Measurements from ENCODE around the gene KRT14.

GRCh38 chr17:41617698-41618097 lies 31.0 kb upstream of the KRT14 start:
- TF ChIP-seq, protein P1, sequence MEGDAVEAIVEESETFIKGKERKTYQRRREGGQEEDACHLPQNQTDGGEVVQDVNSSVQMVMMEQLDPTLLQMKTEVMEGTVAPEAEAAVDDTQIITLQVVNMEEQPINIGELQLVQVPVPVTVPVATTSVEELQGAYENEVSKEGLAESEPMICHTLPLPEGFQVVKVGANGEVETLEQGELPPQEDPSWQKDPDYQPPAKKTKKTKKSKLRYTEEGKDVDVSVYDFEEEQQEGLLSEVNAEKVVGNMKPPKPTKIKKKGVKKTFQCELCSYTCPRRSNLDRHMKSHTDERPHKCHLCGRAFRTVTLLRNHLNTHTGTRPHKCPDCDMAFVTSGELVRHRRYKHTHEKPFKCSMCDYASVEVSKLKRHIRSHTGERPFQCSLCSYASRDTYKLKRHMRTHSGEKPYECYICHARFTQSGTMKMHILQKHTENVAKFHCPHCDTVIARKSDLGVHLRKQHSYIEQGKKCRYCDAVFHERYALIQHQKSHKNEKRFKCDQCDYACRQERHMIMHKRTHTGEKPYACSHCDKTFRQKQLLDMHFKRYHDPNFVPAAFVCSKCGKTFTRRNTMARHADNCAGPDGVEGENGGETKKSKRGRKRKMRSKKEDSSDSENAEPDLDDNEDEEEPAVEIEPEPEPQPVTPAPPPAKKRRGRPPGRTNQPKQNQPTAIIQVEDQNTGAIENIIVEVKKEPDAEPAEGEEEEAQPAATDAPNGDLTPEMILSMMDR (IDR thresholded peaks at IDR 0.05), result no peak
- TF ChIP-seq POLR2A (IDR thresholded peaks at IDR 0.05; ENCODE audit: low read depth) (no peak), EP300 (IDR thresholded peaks at IDR 0.05) (no peak)
